ENCODE measurements around the gene PTPRR. TPM values are rescaled to one million over a fixed set of nuclear protein-coding genes. Genes with fewer than 3 reads are reported as not detected.

The PTPRR gene
- total RNA-seq, 3 donors from 2014 or later = 16.6 to 46.9 (median 25.1) TPM

- peak; percentile 65 for ATAC-seq
- H3K4me1 ChIP-seq (ENCODE audit: low read depth) = no peaks in the 10 kb centered on the region
- intact Hi-C loops (cut with DNase I, micrococcal nuclease) = no loop called here
- peak in 1 of 3 donors; percentile 35 for DNase-seq
- H3K36me3 ChIP-seq (ENCODE audit: low read depth) = no peaks in the 10 kb centered on the region
- H3K4me3 ChIP-seq = no peak overlapping the region
- TF ChIP-seq CTCF (IDR thresholded peaks at IDR 0.05) = no peak
- no peaks in the 10 kb centered on the region for H3K9me3 ChIP-seq
These were observed 321.9 kb downstream of the PTPRR start for GRCh38 chr12:70598467-70599193.

- ATAC-seq (no peak), DNase-seq (no peak)
- Histone ChIP-seq H3K36me3 (ENCODE audit: low read depth) (no peaks in the 10 kb centered on the region), H3K4me1 (ENCODE audit: low read depth) (no peaks in the 10 kb centered on the region), H3K9me3 (no peaks in the 10 kb centered on the region), H3K4me3 (no peak overlapping the region)
- intact Hi-C loops (cut with DNase I, micrococcal nuclease) = loop anchor here in 1 of 2 donors (5.0 kb wide), 1 partner anchor 130 kb away; no protein-coding TSS in a partner anchor
- TF ChIP-seq CTCF (IDR thresholded peaks at IDR 0.05) = no peak
These were observed 327.9 kb downstream of the PTPRR start for GRCh38 chr12:70592664-70593063.

GRCh38 chr12:70590549-70591226, 329.9 kb downstream of the PTPRR start:
- H3K9me3 ChIP-seq = no peaks in the 10 kb centered on the region
- DNase-seq (no peak), ATAC-seq (no peak)
- H3K4me1 ChIP-seq (ENCODE audit: low read depth) = no peaks in the 10 kb centered on the region
- intact Hi-C loops (cut with DNase I, micrococcal nuclease) = loop anchor here in 1 of 2 donors (5.0 kb wide), 1 partner anchor 132 kb away; no protein-coding TSS in a partner anchor
- no peaks in the 10 kb centered on the region for H3K36me3 ChIP-seq (ENCODE audit: low read depth)
- no peak overlapping the region for H3K4me3 ChIP-seq
- TF ChIP-seq CTCF (IDR thresholded peaks at IDR 0.05) = no peak

- peak; percentile 54 for TF ChIP-seq CTCF (IDR thresholded peaks at IDR 0.05)
- Histone ChIP-seq H3K36me3 (ENCODE audit: low read depth) (no peaks in the 10 kb centered on the region), H3K9me3 (no peaks in the 10 kb centered on the region), H3K4me1 (ENCODE audit: low read depth) (no peaks in the 10 kb centered on the region), H3K4me3 (no peak overlapping the region)
- DNase-seq (peak in 2 of 3 donors; percentile 73 to 84), ATAC-seq (peak; percentile 78)
- intact Hi-C loops (cut with DNase I, micrococcal nuclease) = loop anchor here in 1 of 2 donors (5.0 kb wide), 1 partner anchor 132 kb away; no protein-coding TSS in a partner anchor
These were observed 330.5 kb downstream of the PTPRR start for GRCh38 chr12:70590051-70590450.

Other genes starting within 250 kb of the PTPRR start
- 1,000 to 10,000 TPM in 2 of 3 donors, 100 to 1,000 TPM in 1; 685 to 1,687 (median 1,460) TPM for gene TSPAN8, start 237.3 kb upstream of the PTPRR start, total RNA-seq